Middle frontal gyrus (tissue), 1 donor: ENCODE results near the gene CYP2A6.
"Not testable (repeated sequence)": the region's sequence is repeated elsewhere in the genome, so short reads cannot be mapped to it uniquely, and the experiment has no call there.

Experiments
- DNase-seq: peaks from one replicate; pipeline ENCODE4 v3.0.0-alpha.2; 2015; ENCODE audit warnings: low spot score; ENCODE audit errors: extremely low spot score

CYP2A6 gene, protein sequence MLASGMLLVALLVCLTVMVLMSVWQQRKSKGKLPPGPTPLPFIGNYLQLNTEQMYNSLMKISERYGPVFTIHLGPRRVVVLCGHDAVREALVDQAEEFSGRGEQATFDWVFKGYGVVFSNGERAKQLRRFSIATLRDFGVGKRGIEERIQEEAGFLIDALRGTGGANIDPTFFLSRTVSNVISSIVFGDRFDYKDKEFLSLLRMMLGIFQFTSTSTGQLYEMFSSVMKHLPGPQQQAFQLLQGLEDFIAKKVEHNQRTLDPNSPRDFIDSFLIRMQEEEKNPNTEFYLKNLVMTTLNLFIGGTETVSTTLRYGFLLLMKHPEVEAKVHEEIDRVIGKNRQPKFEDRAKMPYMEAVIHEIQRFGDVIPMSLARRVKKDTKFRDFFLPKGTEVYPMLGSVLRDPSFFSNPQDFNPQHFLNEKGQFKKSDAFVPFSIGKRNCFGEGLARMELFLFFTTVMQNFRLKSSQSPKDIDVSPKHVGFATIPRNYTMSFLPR

DNA sequence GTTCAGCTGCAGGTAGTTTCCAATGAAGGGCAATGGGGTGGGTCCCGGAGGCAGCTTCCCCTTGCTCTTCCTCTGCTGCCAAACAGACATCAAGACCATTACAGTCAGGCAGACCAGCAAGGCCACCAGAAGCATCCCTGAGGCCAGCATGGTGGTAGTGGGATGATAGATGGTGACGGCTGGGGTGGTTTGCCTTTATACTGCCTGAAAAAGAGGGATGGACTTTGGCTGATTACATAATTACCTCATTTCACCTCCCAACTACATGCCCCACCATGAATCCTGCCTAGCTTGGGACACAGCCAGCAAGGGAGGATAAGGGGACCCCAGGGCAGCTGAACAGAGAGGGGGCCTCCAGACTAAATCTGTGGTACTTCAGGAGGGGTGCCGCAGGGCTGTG lies at the start of gene CYP2A6:
TSS of gene CYP2A6 (minus strand) at position 171 of the 400 bp plus-strand sequence. CDS start at position 150, 21 bp downstream.
- not testable (repeated sequence) for DNase-seq

- not testable (repeated sequence) for DNase-seq
These were observed 49.7 kb upstream of the CYP2A6 start for GRCh38 chr19:40899964-40900363.

DNA sequence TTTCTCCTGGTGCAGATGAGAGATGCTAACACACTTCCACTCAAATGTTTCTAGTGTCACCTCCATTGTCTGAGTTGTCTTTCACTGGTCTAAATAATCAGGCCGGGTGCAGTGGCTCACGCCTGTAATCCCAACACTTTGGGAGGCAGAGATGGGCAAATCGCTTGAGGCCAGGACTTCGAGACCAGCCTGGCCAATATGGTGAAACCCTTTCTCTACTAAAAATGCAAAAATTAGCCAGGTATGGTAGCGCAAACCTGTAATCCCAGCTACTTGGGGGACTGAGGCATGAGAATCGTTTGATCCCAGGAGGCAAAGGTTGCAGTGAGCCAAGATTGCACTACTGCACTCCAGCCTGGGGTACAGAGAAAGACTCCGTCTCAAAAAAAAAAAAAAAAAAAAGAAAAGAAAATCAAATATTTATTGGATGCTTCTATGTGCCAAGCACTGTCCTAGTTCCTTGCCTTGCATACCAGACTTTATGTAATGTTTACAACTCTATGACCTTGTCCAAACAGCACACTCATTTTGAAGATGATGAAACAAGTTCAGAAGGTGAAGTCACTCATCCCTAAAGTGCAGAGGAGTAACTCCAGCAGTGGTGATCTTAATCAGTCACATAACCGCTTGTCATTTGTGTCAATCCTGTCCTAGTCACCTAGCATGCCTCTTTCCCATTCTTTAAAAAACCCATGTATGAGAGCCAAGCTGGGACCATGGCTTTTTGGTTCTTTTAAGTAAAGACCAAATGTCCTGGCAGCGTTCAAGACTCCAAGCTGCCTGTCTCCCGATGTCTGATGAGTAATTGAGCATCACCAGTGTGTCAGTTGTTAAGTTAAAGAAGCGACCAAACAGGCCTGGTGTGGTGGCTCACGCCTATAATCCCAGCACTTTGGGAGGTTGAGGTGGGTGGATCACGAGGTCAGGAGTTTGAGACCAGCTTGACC lies 46.9 kb upstream of the CYP2A6 start:
- not testable (repeated sequence) for DNase-seq

- no peak for DNase-seq
These were observed 46.2 kb upstream of the CYP2A6 start for GRCh38 chr19:40896418-40896796.

- DNase-seq, result no peak
These were observed 42.9 kb upstream of the CYP2A6 start for GRCh38 chr19:40893112-40893511.

GRCh38 chr19:40889366-40889765 lies 39.1 kb upstream of the CYP2A6 start:
- no peak for DNase-seq

DNA sequence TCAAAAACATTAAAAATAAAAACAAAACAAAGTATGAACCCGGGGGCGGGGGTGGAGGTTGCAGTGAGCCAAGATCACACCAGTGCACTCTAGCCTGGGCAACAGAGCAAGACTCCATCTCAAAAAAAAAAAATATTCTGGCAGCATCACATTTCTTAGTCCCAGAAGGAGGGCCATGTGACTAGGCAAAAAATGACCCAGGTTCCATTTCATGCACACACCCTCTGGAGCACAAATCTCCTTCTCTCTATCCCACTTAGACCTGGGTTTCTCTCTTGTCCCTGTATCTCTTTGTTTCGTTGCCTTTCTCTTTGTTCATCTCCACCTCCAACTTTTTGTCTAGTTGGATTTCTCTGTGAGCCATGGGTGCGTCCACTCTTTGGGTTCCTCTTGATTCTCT lies 37.9 kb upstream of the CYP2A6 start:
- no peak for DNase-seq

GRCh38 chr19:40884187-40884931 lies 34.1 kb upstream of the CYP2A6 start:
- DNase-seq, result not testable (repeated sequence)

DNA sequence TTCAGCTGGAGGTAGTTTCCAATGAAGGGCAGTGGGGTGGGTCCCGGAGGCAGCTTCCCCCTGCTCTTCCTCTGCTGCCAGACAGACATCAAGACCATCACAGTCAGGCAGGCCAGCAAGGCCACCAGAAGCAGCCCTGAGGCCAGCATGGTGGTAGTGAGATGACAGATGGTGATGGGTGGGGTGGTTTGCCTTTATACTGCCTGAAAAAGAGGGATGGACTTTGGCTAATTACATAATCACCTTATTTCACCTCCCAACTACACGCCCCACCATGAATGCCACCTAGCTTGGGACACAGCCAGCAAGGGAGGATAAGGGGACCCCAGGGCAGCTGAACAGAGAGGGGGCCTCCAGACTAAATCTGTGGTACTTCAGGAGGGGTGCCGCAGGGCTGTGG lies 31.8 kb upstream of the CYP2A6 start, which contains the start of gene CYP2A7:
TSS of gene CYP2A7 (minus strand) at position 170 of the 400 bp plus-strand sequence. CDS start at position 149, 21 bp downstream.
- DNase-seq, result not testable (repeated sequence)

DNA sequence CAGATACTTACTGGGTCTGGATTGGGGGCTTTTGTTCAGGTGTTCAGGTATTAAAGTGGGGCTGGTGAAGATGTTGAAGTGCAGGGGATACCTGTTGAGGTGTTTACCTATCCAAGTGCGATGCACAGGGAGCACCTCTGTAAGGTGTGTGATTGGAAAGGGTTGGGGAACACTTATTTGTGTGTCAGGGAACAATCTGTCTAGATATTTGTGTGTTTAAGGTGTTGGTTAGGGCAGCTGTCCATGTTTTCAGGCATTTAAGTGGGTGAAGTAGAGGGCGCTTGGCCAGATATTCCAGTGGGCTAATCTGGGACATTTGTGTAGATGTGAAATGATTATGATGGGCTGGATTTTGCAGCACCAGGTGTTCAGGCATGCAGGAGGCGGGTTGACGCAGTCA lies 29.1 kb upstream of the CYP2A6 start:
- not testable (repeated sequence) for DNase-seq

- DNase-seq, result not testable (repeated sequence)
These were observed 25.3 kb upstream of the CYP2A6 start for GRCh38 chr19:40875526-40875951.

- DNase-seq, result not testable (repeated sequence)
These were observed 24.6 kb upstream of the CYP2A6 start for GRCh38 chr19:40874874-40875273.

DNA sequence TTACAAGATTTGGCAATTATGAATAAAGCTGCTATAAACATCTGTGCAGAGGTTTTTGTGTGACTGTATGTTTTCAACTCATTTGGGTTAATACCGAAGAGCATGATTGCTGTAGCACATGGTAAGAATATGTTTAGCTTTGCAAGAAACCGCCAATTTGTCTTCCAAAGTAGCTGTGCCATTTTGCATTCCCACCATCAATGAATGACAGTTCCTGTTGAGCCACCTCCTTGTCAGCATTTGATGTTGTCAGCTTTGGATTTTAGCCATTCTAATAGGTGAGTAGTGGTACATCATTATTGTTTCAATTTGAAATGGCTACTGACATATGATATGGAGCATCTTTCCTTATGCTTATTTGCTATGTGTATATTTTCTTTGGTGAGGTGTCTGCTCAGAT lies 23.6 kb upstream of the CYP2A6 start:
- DNase-seq, result not testable (repeated sequence)

- no peak for DNase-seq
These were observed 22.0 kb upstream of the CYP2A6 start for GRCh38 chr19:40872209-40872608.

DNA sequence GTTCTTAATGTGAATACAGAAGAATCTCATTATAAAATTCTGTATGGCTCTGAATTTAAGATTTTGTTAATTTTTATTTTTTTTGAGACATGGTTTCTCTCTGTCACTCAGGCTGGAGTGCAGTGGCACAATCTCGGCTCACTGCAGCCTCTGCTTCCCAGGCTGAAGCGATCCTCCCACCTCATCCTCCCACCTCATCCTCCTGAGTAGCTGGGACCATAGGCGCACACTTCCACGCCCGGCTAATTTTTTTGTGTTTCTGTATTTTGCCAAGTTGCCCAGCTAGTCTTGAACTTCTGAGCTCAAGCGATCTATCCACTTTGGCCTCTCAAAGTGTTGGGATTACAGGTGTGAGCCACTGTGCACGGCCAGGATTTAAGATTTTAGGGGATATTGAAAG lies 17.5 kb upstream of the CYP2A6 start:
- DNase-seq, result no peak

DNA sequence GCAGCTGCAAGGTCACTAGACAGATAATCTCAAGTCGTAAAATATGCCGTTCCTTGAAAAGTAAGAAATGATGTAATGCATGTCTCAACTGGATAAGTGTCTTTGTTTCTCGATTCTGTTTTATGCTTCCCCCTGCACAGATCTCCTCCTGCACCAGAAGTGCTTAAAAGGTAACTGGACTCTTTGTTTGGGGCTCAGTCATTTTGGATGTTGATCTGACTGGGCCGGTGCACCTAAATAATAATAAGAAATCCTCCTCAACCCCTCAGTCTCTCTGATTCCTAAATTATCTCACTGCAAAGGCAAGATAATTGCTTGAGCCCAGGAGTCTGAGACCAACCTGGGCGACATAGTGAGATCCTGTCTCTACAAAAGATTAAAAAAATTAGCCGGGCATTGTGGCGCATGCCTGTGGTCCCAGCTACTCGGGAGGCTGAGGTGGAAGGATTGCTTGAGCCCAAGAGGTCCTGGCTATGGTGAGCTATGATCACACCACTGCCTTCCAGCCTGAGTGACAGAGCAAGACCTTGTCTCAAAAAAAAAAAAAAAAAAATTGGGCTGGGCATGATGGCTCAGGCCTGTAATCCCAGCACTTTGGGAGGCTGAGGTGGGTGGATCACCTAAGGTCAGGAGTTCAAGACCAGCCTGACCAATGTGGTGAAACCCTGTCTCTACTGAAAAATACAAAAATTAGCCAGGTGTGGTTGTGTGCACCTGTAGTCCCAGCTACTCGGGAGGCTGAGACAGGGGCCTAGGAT lies 14.7 kb upstream of the CYP2A6 start:
- DNase-seq, result not testable (repeated sequence)

DNA sequence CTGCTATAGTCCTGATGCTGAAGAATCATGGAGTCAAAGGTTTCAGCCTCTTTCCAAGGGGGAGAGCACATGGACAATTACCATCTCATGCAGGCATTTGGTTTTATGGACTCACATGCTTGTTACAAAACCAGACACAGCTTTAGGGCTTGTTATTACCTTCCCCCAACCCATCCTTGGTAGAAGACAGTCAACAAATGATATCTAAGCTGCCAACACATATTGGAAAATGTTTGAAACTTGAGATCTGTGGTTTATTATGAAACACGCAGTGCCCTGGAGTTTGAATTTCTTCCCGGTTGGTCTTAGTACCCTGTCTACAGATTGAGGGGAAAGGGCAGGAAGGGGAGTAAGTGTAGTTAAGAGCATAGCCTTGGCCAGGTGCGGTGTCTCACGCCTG lies 12.5 kb upstream of the CYP2A6 start:
- no peak for DNase-seq

- no peak for DNase-seq
These were observed 12.1 kb upstream of the CYP2A6 start for GRCh38 chr19:40862333-40862732.

- DNase-seq, result no peak
These were observed 7.9 kb upstream of the CYP2A6 start for GRCh38 chr19:40858109-40858508.

GRCh38 chr19:40852467-40853152 lies 2.4 kb upstream of the CYP2A6 start:
- not testable (repeated sequence) for DNase-seq
